ENCODE data around the gene VSTM2L.

DNA sequence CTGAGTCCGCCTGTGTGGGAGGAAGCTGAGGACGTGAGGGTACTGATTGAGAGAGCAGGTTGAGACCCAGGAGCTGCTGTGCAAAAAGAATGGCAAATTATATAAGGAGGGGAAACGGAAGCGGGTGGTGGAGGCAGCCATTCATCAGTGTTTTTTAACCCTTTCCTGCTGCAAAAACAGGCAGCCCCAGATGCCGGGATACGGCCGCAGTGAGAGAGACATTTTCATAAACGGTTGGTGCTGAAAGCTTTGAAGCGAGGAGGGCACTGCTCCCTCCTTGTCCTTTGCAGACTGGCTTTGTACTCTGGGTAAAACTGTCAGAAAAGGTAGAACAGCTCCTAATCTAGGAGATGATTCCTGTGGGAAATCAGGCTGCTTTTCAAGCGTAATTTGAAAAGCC lies 74.0 kb downstream of the VSTM2L start:
- TF ChIP-seq, protein P1, sequence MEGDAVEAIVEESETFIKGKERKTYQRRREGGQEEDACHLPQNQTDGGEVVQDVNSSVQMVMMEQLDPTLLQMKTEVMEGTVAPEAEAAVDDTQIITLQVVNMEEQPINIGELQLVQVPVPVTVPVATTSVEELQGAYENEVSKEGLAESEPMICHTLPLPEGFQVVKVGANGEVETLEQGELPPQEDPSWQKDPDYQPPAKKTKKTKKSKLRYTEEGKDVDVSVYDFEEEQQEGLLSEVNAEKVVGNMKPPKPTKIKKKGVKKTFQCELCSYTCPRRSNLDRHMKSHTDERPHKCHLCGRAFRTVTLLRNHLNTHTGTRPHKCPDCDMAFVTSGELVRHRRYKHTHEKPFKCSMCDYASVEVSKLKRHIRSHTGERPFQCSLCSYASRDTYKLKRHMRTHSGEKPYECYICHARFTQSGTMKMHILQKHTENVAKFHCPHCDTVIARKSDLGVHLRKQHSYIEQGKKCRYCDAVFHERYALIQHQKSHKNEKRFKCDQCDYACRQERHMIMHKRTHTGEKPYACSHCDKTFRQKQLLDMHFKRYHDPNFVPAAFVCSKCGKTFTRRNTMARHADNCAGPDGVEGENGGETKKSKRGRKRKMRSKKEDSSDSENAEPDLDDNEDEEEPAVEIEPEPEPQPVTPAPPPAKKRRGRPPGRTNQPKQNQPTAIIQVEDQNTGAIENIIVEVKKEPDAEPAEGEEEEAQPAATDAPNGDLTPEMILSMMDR (IDR thresholded peaks at IDR 0.05): no peak
- TF ChIP-seq YY1 (IDR thresholded peaks at IDR 0.05; ENCODE audit: low read depth) (no peak), CHD2 (IDR thresholded peaks at IDR 0.05; ENCODE audit: low read length, partially characterized antibody) (no peak), RXRA (IDR thresholded peaks at IDR 0.05; ENCODE audit: borderline replicate concordance, low read depth) (no peak), RFX5 (IDR thresholded peaks at IDR 0.05; ENCODE audit: low read length) (no peak), RAD21 (IDR thresholded peaks at IDR 0.05; ENCODE audit: low read length) (no peak), EZH2phosphoT487 (IDR thresholded peaks at IDR 0.05; ENCODE audit: borderline replicate concordance, low read depth) (no peak), POLR2AphosphoS5 (IDR thresholded peaks at IDR 0.05; ENCODE audit: low read depth, low read length) (no peak), EP300 (IDR thresholded peaks at IDR 0.05; ENCODE audit: borderline replicate concordance in 1 of 2, low read depth in 1 of 2, low read length in 1 of 2) (no peak), FOXJ3 (CRISPR knock-in tag; IDR thresholded peaks at IDR 0.05) (no peak), NFIC (IDR thresholded peaks at IDR 0.05; ENCODE audit: borderline replicate concordance) (no peak), SIN3A (IDR thresholded peaks at IDR 0.05; ENCODE audit: borderline replicate concordance, low read depth, low read length) (no peak)
- TF ChIP-seq, protein P2, sequence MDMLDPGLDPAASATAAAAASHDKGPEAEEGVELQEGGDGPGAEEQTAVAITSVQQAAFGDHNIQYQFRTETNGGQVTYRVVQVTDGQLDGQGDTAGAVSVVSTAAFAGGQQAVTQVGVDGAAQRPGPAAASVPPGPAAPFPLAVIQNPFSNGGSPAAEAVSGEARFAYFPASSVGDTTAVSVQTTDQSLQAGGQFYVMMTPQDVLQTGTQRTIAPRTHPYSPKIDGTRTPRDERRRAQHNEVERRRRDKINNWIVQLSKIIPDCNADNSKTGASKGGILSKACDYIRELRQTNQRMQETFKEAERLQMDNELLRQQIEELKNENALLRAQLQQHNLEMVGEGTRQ (IDR thresholded peaks at IDR 0.05; ENCODE audit: borderline replicate concordance, low read depth, low read length): no peak

All from SK-N-SH (cell line).